T1000 (cell line): Measurements from ENCODE around the gene NKTR.

Experiments
- DNase-seq: peaks from one replicate; lab custom pipeline; 2025; ENCODE audit warnings: mixed read lengths; lab: John Stamatoyannopoulos, UW

The NKTR gene

GRCh38 chr3:42682301-42683070, 82.0 kb downstream of the NKTR start:
- no peak for DNase-seq

- peak; percentile 83 for DNase-seq
These were observed 83.6 kb downstream of the NKTR start for GRCh38 chr3:42683875-42684598.

- no peak for DNase-seq
These were observed 84.3 kb downstream of the NKTR start for GRCh38 chr3:42684632-42685362.

GRCh38 chr3:42685363-42685881, 84.9 kb downstream of the NKTR start, which contains the start of gene KLHL40:
KLHL40 (plus strand) TSS chr3:42685537; CDS start chr3:42685619, 82 bp downstream.
- no peak for DNase-seq

GRCh38 chr3:42685891-42686820, 85.7 kb downstream of the NKTR start:
- no peak for DNase-seq

- no peak for DNase-seq
These were observed 86.6 kb downstream of the NKTR start for GRCh38 chr3:42686832-42687650.

- no peak for DNase-seq
These were observed 87.5 kb downstream of the NKTR start for GRCh38 chr3:42688016-42688415.

GRCh38 chr3:42688487-42689420, 88.3 kb downstream of the NKTR start:
- DNase-seq, result no peak

GRCh38 chr3:42689421-42690014, 89.0 kb downstream of the NKTR start:
- DNase-seq, result no peak

- no peak for DNase-seq
These were observed 89.7 kb downstream of the NKTR start for GRCh38 chr3:42690191-42690590.

GRCh38 chr3:42690766-42691680, 90.5 kb downstream of the NKTR start:
- no peak for DNase-seq

GRCh38 chr3:42691816-42692666, 91.6 kb downstream of the NKTR start:
- no peak for DNase-seq

GRCh38 chr3:42692667-42693529, 92.4 kb downstream of the NKTR start:
- no peak for DNase-seq

GRCh38 chr3:42693530-42693930, 93.0 kb downstream of the NKTR start:
- DNase-seq, result no peak

- DNase-seq, result no peak
These were observed 93.9 kb downstream of the NKTR start for GRCh38 chr3:42694366-42694765.
